Caco-2 (cell line): Measurements from ENCODE around the gene HS1BP3. TPM values are rescaled to one million over a fixed set of nuclear protein-coding genes. Genes with fewer than 3 reads are reported as not detected.

Experiments
- BruUV-seq: library from RNA; stranded (reverse); fragments of 400-500 nt; replicated peaks from 2 replicates; lab custom pipeline; 2021; lab: Mats Ljungman, UMichigan
- CTCF ChIA-PET: fragments of 300-600 bp; sonication (Branson Sonifier 250); formaldehyde crosslinking; loops from one replicate; lab custom pipeline; 2022; ENCODE audit warnings: antibody characterized with exemption; lab: Charles Lee
- POLR2A ChIA-PET: fragments of 300-600 bp; sonication (Branson Sonifier 250); formaldehyde crosslinking; loops from one replicate; lab custom pipeline; 2022; ENCODE audit warnings: antibody characterized with exemption; lab: Charles Lee
- DNase-seq, 2 experiments: peaks; one replicate each; pipeline versions ENCODE4 v3.0.0 to v3.0.0-alpha.2; 2020 to 2022
- H3K27me3 ChIP-seq: replicated peaks from 2 replicates; pipeline ENCODE4 v1.6.0; 2011; ENCODE audit warnings: low read length; ENCODE audit not compliant: control insufficient read depth, insufficient read depth
- H3K36me3 ChIP-seq: 2 replicates; pipeline ENCODE4 v1.5.1; 2011; ENCODE audit warnings: low read length; ENCODE audit not compliant: control insufficient read depth, insufficient read depth
- H3K4me1 ChIP-seq: fragments of 250-450 bp; sonication (Bioruptor Pico); 2 replicates; pipeline ENCODE4 v1.5.1; 2020; ENCODE audit warnings: mild to moderate bottlenecking
- H3K4me3 ChIP-seq: 2 replicates; pipeline ENCODE4 v1.5.1; 2011; ENCODE audit warnings: low read depth, mild to moderate bottlenecking, control low read depth, low read length
- H3K9me3 ChIP-seq: fragments of 250-450 bp; sonication (Bioruptor Pico); 2 replicates; pipeline ENCODE4 v1.5.1; 2020; ENCODE audit warnings: mild to moderate bottlenecking, moderate library complexity
- H3K27ac Mint-ChIP-seq: one replicate; pipeline ENCODE4 v1.8.0; 2022; ENCODE audit warnings: mixed read lengths; ENCODE audit not compliant: unreplicated experiment
- H3K27me3 Mint-ChIP-seq: one replicate; pipeline ENCODE4 v1.8.0; 2022; ENCODE audit warnings: mixed read lengths; ENCODE audit not compliant: insufficient read depth, unreplicated experiment
- H3K36me3 Mint-ChIP-seq: one replicate; pipeline ENCODE4 v1.8.0; 2022; ENCODE audit warnings: mild to moderate bottlenecking, mixed read lengths; ENCODE audit not compliant: insufficient read depth, unreplicated experiment
- H3K4me1 Mint-ChIP-seq: one replicate; pipeline ENCODE4 v1.8.0; 2022; ENCODE audit warnings: low read depth, mixed read lengths; ENCODE audit not compliant: unreplicated experiment
- H3K4me3 Mint-ChIP-seq: one replicate; pipeline ENCODE4 v1.8.0; 2022; ENCODE audit warnings: mild to moderate bottlenecking, moderate library complexity, mixed read lengths; ENCODE audit not compliant: unreplicated experiment
- H3K9me3 Mint-ChIP-seq: one replicate; pipeline ENCODE4 v1.8.0; 2022; ENCODE audit warnings: mixed read lengths; ENCODE audit not compliant: unreplicated experiment
- intact Hi-C: fragments of 100-400 bp; cut with micrococcal nuclease; formaldehyde crosslinking; loops from one replicate; pipeline ENCODE4 v1.10.0; 2022; ENCODE audit not compliant: unreplicated experiment
- total RNA-seq: library from RNA; stranded (reverse); gene quantifications from 2 replicates; pipeline ENCODE4 v1.2.3, GENCODE V29; 2022
- TF ChIP-seq, protein P1 (sequence below), 2 experiments: fragments of 200-600 bp in 1 of 2; IDR thresholded peaks; 1 replicate in 1 of 2; 2 replicates in 1 of 2; pipeline versions ENCODE4 v1.5.1 to v1.8.0; 2011 to 2022; ENCODE audit warnings: antibody characterized with exemption in 1 of 2, control low read depth in 1 of 2, inconsistent platforms in 1 of 2, low read depth in 1 of 2, low read length in 1 of 2, mild to moderate bottlenecking in 1 of 2, moderate library complexity in 1 of 2; ENCODE audit not compliant: insufficient read depth in 1 of 2, severe bottlenecking in 1 of 2, unreplicated experiment in 1 of 2

Gene HS1BP3
- total RNA-seq, 1 experiment from 2014 or later = 31.1 TPM

DNA sequence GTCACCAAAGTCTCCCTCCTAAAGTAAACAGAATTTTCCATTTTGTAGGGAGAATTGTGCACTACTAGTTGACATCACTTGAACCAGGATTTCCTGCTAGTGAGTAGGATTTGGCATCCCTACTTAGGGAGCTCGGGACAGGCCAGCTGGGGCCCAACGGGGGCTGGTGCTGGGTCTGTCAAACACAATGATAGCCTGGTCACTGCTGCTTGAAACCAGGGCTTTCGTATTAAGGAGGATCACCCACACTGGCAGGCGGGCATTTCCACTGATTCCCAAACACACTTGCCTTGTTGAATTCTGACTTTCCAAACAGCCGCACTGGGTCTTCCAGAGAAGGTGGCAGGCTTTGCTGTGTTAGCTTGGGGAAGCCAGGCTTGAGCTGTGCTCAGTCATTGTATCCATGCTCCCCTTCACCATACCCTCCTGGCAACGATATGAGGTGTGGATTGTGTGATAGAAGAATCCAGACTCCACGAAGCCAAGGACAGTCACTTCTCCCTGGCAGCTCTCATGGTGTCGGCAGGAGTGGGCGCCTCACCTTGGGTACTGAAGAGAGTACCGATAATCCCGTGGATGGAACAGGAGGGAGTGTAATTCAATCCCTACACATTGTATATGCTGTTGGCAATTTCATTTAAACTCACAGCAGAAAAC lies 23.5 kb upstream of the HS1BP3 start:
- H3K27ac Mint-ChIP-seq = peak overlapping the region; percentile 69
- no peak overlapping the region for H3K4me3 Mint-ChIP-seq
- TF ChIP-seq, protein P1, sequence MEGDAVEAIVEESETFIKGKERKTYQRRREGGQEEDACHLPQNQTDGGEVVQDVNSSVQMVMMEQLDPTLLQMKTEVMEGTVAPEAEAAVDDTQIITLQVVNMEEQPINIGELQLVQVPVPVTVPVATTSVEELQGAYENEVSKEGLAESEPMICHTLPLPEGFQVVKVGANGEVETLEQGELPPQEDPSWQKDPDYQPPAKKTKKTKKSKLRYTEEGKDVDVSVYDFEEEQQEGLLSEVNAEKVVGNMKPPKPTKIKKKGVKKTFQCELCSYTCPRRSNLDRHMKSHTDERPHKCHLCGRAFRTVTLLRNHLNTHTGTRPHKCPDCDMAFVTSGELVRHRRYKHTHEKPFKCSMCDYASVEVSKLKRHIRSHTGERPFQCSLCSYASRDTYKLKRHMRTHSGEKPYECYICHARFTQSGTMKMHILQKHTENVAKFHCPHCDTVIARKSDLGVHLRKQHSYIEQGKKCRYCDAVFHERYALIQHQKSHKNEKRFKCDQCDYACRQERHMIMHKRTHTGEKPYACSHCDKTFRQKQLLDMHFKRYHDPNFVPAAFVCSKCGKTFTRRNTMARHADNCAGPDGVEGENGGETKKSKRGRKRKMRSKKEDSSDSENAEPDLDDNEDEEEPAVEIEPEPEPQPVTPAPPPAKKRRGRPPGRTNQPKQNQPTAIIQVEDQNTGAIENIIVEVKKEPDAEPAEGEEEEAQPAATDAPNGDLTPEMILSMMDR (IDR thresholded peaks at IDR 0.05; ENCODE audit: insufficient read depth in 1 of 2, low read depth in 1 of 2, low read length in 1 of 2, severe bottlenecking in 1 of 2, unreplicated experiment in 1 of 2) = no peak

DNA sequence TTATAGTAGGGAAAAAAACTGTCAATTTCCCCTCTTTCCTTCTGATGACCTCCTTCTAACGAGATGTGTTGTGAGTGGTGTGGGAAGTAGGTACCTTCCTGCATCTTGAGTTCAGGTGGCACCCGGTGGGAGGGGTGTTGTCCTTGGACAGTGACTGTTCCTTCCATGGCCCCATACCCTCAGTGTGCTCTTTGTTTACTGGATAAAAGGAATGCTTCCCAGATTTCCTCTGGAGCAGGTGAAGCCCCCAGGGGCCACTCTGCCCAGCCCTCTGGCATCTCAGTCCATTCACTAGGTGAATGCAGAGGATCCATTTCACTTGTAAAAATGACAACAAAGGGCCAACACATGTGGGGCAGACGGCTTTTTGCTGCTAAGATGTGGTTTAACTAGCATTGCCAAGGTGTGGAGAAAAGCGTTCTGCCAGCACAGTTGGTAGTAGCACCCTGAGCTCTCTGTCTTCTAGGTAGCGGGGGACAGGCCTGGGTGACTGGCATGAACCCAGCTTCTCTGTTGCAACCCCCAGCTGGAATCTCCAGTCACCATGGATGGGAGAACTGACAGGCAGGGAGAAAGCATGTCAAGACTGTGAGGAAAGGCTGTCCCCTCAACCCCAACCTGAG lies 22.9 kb upstream of the HS1BP3 start:
- POLR2A ChIA-PET = no interaction called here
- Histone ChIP-seq H3K4me1 (peaks cover 15% of the 10 kb centered on the region), H3K36me3 (no peaks in the 10 kb centered on the region), H3K27me3 (no peaks in the 10 kb centered on the region), H3K4me3 (no peak overlapping the region), H3K9me3 (no peaks in the 10 kb centered on the region)
- H3K27ac Mint-ChIP-seq = no peak overlapping the region
- no peaks in the 10 kb centered on the region for H3K27me3 Mint-ChIP-seq
- DNase-seq = no peak
- H3K9me3 Mint-ChIP-seq = no peaks in the 10 kb centered on the region
- no TSS peak for BruUV-seq
- TF ChIP-seq, protein P1 (IDR thresholded peaks at IDR 0.05; ENCODE audit: insufficient read depth in 1 of 2, low read depth in 1 of 2, low read length in 1 of 2, severe bottlenecking in 1 of 2, unreplicated experiment in 1 of 2) = no peak
- peaks cover 36% of the 10 kb centered on the region for H3K36me3 Mint-ChIP-seq
- intact Hi-C loops = no loop called here
- CTCF ChIA-PET = interaction anchor here (7.1 kb wide), 1 partner anchor 13 kb away, joined by 281 read pairs; no protein-coding TSS in a partner anchor
- no peak overlapping the region for H3K4me3 Mint-ChIP-seq
- H3K4me1 Mint-ChIP-seq = peaks cover 25% of the 10 kb centered on the region

More for the DNA sequence above, 23.5 kb upstream of the HS1BP3 start:
- no peaks in the 10 kb centered on the region for H3K9me3 Mint-ChIP-seq
- Histone ChIP-seq H3K9me3 (no peaks in the 10 kb centered on the region), H3K36me3 (no peaks in the 10 kb centered on the region), H3K4me1 (peaks cover 15% of the 10 kb centered on the region), H3K27me3 (no peaks in the 10 kb centered on the region), H3K4me3 (no peak overlapping the region)
- intact Hi-C loops = no loop called here
- ChIA-PET CTCF (interaction anchor here (3.3 to 7.1 kb wide), 2 partner anchors 7 to 14 kb away, joined by 72 to 281 read pairs; partner anchors contain the start of gene GDF7), POLR2A (interaction anchor here (0.7 kb wide), 1 partner anchor 250 kb away, joined by 3 read pairs; no protein-coding TSS in a partner anchor)
- BruUV-seq = no TSS peak
- H3K27me3 Mint-ChIP-seq = no peaks in the 10 kb centered on the region
- peaks cover 25% of the 10 kb centered on the region for H3K4me1 Mint-ChIP-seq
- no peak for DNase-seq
- peaks cover 36% of the 10 kb centered on the region for H3K36me3 Mint-ChIP-seq

DNA sequence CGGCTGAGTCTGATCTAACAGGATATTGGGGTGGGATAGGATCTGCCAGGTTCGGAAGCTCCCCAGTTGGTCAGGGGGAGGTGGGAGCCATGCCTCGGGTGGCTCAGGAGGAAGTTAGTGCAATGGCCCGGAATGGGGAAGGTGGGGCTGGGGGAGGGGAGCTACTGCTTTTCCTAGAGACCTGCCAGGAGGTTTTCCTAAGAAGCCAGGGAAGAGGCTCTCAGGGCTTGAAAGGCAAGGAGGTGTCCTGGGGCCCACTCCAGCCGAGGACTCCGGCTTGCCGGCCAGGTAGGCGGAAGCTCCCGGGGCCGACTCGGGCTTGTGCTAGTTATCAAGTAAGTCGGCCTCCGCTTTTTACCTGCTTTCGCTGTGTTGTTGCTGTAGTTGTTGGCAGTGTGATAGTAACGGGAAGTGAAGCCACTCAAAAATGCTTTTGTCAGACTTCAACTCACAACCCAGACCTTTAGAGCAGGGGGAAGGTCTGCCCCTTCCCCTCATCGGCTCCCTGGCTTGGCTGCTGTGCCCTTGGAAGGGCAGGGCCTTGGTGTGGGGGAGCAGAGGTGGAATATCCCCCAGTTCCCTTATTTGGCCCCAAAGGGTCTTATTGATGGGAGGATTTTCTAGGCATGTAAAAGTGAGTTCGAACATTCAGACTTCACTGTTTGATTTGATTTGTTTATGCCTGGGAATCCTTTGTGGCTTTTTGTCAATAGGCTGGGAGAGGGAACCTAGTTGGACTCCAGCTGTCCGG lies 21.5 kb upstream of the HS1BP3 start:
- Histone ChIP-seq H3K4me1 (peaks cover 21% of the 10 kb centered on the region), H3K4me3 (no peak overlapping the region), H3K36me3 (no peaks in the 10 kb centered on the region), H3K9me3 (no peaks in the 10 kb centered on the region), H3K27me3 (no peaks in the 10 kb centered on the region; the same call in 1 of the 2 replicates)
- BruUV-seq = TSS peak; percentile 7
- peaks cover 36% of the 10 kb centered on the region for H3K36me3 Mint-ChIP-seq
- ChIA-PET POLR2A (no interaction called here), CTCF (interaction anchor here (0.6 kb wide), 1 partner anchor 209 kb away, joined by 3 read pairs; no protein-coding TSS in a partner anchor)
- no peak for DNase-seq
- H3K27ac Mint-ChIP-seq = no peak overlapping the region
- no peak overlapping the region for H3K4me3 Mint-ChIP-seq
- TF ChIP-seq, protein P1 (IDR thresholded peaks at IDR 0.05; ENCODE audit: insufficient read depth in 1 of 2, low read depth in 1 of 2, low read length in 1 of 2, severe bottlenecking in 1 of 2, unreplicated experiment in 1 of 2) = no peak
- no peaks in the 10 kb centered on the region for H3K27me3 Mint-ChIP-seq
- peaks cover 25% of the 10 kb centered on the region for H3K4me1 Mint-ChIP-seq
- intact Hi-C loops = no loop called here
- no peaks in the 10 kb centered on the region for H3K9me3 Mint-ChIP-seq
